SK-MEL-5 (cell line): Measurements from ENCODE around the gene RBM47. TPM values are rescaled to one million over a fixed set of nuclear protein-coding genes. Genes with fewer than 3 reads are reported as not detected.
"Not testable (repeated sequence)": the region's sequence is repeated elsewhere in the genome, so short reads cannot be mapped to it uniquely, and the experiment has no call there.

Source experiments
- DNase-seq: peaks from one replicate; pipeline ENCODE4 v3.0.0-alpha.2; 2016; ENCODE audit warnings: low read depth, low spot score
- in situ Hi-C: cut with HindIII; loops from 2 replicates; pipeline ENCODE4 v1.10.0; 2016; ENCODE audit warnings: low sequenced_read_pairs, high pct_unique_total_duplicates, low pct_unique_long_range_greater_than_20kb
- total RNA-seq: library from RNA; depleted of rRNA; stranded (reverse); fragments of >200 nt; shearing (Covaris generic); gene quantifications from 2 replicates; pipeline ENCODE4 v1.2.3, GENCODE V29; 2014

Gene RBM47
- total RNA-seq, 1 experiment from 2014 or later = 7.2 TPM

- no peak for DNase-seq
- in situ Hi-C loops = no loop called here
Observed at GRCh38 chr4:40421839-40422708, 207.6 kb downstream of the RBM47 start.

DNA sequence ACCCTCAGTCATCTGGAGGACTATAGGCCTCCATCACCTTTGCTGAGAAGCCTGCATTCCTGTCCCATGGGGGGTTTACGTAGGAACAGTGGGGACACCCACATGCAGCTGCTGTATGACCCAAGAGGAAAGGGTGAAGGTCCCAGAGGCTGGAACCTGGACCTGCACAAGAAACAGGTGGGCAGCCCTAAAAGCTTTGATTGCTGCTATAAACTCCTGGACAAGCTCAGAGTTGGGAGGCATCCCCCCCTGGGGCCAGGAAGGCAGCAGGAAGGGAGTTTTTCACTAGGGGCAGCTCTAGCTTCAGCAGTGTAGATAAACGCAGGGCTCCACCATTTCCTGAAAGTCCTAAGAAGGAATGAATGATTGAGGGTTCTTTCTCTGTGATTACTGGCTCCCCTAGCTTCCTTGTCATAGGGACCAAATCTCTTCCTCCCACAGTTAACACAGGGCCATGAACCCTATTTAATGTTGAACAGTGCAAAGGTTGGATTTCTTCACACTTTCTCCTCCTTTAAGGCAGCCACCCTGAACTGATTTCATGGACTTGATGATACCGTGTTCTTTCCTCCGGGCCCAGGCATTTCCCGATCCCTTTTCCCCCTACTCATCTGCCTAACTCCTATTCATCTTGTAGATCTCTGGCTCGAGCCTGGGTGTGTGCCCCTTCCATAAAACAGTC lies 210.3 kb downstream of the RBM47 start:
- in situ Hi-C loops = no loop called here
- DNase-seq = no peak

DNA sequence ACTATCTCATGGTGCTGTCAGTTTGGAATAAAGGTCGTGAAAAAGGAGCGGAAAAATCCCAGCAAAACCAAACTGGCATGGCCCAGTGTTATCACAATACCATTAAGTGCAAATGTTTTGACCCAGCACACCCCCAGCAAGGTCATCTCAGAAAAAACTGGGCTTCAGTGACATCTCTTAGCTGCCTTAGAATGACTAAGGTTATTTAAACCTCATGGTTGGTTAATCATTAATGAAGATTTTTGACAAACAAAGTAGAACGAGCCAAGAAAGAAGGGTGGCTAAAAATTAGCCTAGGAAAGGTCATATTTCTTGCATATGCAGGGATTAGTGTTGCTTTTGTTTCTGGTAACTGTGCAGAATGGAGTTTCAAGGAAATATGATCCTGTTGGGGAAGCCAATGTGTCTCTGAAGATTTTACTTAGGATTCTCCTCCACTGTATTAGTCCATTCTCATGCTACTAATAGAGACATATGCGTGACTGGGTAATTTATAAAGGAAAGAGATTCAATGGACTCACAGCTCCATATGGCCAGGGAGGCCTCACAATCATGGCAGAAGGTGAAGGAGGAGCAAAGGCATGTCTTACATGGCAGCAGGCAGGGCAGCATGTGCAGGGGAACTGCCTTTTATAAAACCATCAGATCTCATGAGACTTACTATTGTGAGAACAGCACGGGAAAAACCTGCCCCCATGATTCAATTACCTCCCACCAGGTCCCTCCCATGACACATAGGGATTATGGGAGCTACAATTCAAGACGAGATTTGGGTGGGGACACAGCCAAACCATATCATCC lies 211.0 kb downstream of the RBM47 start:
- in situ Hi-C loops = no loop called here
- DNase-seq = no peak

DNA sequence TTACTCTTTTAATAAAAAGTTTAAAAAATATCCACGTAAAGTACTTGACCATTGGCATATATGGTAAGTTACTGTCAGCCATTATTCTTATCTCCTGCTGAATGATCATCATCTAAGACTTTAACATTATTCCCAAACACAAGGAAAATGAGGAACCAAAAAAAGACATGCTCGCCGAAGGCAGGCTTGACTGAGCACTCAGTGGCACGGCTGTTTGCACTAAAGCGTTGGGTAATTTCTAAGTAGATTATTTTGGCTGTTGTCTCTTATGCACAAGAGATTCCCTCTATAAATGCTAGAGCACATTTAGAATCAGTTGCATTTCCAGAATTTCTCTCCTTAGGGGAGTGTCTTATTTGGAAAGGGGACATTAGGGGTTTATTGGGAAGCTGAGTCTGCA lies 211.7 kb downstream of the RBM47 start:
- no peak for DNase-seq
- in situ Hi-C loops = no loop called here

DNA sequence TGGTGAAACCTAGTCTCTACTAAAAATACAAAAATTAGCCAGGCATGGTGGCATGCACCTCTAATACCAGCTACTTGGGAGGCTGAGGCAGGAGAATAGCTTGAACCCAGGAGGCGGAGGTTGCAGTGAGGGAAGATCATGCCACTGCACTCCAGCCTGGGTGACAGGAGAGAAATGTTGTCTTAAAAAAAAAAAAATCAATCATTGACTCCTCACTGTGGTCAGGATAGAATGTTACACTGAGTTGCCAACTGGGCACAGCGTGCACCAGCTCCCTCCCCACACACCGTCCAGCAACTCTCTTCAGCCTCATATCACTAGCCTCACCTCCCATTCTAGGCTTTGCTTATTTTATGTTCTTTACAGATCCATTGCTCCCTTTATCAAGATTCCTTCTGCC lies 215.0 kb downstream of the RBM47 start:
- DNase-seq = no peak
- in situ Hi-C loops = no loop called here

GRCh38 chr4:40412866-40413795 lies 216.5 kb downstream of the RBM47 start:
- DNase-seq = no peak
- in situ Hi-C loops = no loop called here

- in situ Hi-C loops = no loop called here
- no peak for DNase-seq
Observed at GRCh38 chr4:40412388-40412787, 217.3 kb downstream of the RBM47 start.

DNA sequence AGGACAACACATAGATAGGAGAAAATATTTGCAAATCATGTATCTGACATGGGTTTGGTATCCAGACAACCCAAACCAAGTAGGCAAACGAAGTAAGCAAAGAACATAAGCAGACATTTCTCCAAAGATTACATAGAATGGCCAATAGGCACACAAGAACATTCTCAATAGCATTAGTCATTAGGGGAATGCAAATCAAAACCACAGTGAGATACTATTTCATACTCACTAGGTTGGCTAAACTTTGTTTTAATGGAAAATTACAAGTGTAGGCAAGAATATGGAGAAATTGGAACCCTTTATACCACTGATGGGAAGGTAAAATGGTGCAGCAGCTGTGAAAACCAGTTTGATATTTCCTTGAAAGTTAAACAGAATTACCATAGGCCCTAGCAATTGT lies 219.8 kb downstream of the RBM47 start:
- DNase-seq = no peak
- in situ Hi-C loops = no loop called here

DNA sequence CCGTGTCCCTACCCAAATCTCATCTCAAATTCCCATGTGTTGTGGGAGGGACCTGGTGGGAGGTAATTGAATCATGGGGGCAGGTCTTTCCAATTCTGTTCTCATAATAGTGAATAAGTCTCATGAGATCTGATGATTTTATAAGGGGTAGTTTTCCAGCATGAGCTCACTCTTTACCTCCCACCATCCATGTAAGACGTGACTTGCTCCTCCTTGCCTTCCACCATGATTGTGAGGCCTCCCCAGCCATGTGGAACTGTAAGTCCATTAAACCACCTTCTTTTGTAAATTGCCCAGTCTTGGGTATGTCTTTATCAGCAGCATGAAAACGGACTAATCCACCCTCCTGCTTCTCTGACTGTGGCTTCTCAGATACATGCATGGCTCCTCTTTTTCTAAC lies 222.2 kb downstream of the RBM47 start:
- DNase-seq, in situ Hi-C loops: not testable (repeated sequence)

DNA sequence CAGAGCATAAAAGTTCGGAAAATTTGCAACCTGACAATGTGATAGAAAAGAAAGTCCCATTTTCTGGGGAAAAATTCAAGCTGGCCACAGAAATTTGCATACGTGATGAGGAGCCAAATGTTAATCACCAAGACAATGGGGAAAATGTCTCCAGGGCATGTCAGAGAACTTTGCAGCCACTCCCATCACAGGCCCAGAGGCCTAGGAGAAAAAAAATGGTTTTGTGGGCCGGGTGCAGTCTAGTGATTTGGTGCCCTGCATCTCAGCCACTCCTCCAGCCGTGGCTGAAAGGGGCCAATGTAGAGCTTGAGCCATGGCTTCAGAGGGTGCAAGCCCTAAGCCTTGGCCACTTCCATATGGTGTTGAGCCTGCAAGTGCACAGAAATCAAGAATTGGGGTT lies 223.3 kb downstream of the RBM47 start:
- in situ Hi-C loops = no loop called here
- no peak for DNase-seq

GRCh38 chr4:40405193-40405592 lies 224.5 kb downstream of the RBM47 start:
- DNase-seq = no peak
- in situ Hi-C loops = no loop called here

GRCh38 chr4:40403081-40403480 lies 226.6 kb downstream of the RBM47 start:
- in situ Hi-C loops = no loop called here
- no peak for DNase-seq

DNA sequence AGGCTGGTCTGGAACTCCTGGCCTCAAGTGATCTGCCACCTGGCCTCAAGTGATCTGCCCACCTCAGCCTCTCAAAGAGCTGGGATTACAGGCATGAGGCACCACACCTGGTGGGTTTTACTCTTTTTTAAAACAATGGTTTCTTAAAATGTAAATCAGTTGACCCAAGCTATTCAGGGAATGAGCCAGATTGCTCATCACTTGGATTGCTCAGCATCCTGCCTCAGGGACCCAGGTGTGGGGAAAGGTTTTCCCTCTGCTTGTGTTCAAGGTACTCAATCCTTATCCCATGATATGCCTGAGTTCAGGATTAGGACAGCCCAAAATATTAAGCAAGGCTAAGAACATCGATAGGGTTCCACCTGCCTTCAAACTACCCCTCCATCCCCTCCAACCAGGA lies 227.1 kb downstream of the RBM47 start:
- DNase-seq = no peak

DNA sequence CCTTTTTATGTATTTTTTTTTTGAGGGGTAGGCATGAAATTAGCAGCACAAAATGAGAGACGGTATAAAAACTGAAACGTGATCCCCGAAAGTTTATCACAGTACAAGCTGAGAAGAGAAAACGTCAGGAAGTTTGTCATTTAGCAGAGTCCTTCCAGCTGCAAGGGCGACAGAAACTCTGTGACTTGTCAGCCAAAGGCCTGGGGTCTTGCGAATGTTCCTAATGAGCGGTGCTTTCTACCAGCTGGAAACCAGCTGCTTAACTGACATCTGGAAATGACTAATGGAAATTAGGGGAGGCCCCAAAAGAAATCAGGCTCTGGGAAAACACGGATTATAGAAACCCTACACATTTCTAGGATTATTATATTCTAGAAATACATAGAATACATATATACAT lies 228.0 kb downstream of the RBM47 start:
- DNase-seq = no peak
- in situ Hi-C loops = no loop called here

More for the DNA sequence above, 227.1 kb downstream of the RBM47 start:
- in situ Hi-C loops = no loop called here

DNA sequence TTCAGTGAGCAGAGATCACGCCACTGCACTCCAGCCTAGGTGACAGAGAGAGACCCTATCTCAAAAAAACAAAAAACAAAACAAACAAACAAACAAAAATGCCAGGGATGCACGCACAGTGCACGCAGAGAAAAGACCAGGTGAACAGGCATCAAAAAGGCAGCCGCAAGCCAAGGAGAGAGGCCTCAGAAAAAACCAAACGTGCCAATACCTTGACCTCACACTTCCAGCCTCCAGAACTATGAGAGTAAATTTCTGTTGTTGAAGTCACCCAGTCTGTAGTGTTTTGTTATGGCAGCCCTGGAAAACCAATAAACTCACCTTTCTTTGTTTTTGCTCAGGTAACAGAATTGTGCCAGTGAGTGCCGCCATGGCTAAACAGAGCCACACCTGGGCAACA lies 228.6 kb downstream of the RBM47 start:
- DNase-seq = no peak
- in situ Hi-C loops = no loop called here

DNA sequence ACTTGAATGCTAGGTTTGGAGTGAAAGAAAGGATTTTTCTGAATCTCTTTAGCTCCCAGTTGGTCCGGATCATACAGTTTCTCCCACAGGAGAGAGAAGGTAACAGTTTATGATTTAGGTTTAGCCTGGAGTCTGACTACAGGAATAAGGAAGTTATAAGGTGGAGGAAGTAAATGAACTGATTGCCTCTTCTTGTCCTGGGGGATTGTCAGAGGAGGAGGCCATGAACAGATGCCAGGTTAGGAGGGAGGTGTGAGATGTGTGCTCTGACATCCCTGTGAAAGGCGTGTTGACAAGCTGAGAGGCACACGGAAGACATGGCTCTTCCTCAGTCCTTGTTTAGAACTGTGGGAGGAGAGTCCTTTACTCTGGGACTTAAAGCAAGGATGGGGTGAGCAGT lies 230.1 kb downstream of the RBM47 start:
- DNase-seq = no peak
- in situ Hi-C loops = no loop called here
